ENCODE measurements around the gene MID1.

- TF ChIP-seq CTCF (IDR thresholded peaks at IDR 0.05) = no peak
- TF ChIP-seq EP300 (IDR thresholded peaks at IDR 0.05) = no peak
- no peak for TF ChIP-seq POLR2A (IDR thresholded peaks at IDR 0.05)
These were observed 135.6 kb downstream of the MID1 start for GRCh38 chrX:10484683-10485247.

All from suprapubic skin (tissue), 3 donors.